ENCODE measurements around the gene AQP9.
"Not testable (repeated sequence)": the region's sequence is repeated elsewhere in the genome, so short reads cannot be mapped to it uniquely, and the experiment has no call there.

AQP9 gene, protein sequence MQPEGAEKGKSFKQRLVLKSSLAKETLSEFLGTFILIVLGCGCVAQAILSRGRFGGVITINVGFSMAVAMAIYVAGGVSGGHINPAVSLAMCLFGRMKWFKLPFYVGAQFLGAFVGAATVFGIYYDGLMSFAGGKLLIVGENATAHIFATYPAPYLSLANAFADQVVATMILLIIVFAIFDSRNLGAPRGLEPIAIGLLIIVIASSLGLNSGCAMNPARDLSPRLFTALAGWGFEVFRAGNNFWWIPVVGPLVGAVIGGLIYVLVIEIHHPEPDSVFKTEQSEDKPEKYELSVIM

GRCh38 chr15:58138106-58138505, at the start of gene AQP9:
Gene AQP9, plus strand, starts transcription at chr15:58138381. Its CDS starts 185 bp downstream, at chr15:58138566.
- no peak for DNase-seq (ENCODE audit: low spot score)

GRCh38 chr15:58095415-58095814, 42.8 kb upstream of the AQP9 start:
- DNase-seq (ENCODE audit: low spot score), result no peak

GRCh38 chr15:58096529-58097084, 41.6 kb upstream of the AQP9 start:
- no peak for DNase-seq (ENCODE audit: low spot score)

DNA sequence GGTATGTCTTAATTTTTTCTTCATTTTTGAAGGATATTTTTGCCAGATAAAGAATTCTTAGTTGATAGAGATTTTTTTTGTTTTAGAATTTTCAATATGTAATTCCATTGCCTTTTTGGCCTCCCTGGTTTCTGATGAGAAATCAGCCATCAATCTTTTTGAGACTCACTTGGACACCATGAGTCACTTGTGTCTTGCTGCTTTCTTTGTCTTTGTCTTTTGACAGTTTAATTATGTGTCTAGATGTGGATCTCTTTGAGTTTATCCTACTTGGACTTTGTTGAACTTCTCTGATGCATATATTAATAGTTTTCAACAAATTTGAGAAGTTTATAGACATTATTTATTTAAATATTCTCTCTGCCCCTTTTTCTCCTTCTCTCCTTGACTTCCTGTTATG, 34.7 kb upstream of the AQP9 start:
- DNase-seq (ENCODE audit: low spot score), result no peak

GRCh38 chr15:58108117-58108516, 30.1 kb upstream of the AQP9 start:
- DNase-seq (ENCODE audit: low spot score), result no peak

DNA sequence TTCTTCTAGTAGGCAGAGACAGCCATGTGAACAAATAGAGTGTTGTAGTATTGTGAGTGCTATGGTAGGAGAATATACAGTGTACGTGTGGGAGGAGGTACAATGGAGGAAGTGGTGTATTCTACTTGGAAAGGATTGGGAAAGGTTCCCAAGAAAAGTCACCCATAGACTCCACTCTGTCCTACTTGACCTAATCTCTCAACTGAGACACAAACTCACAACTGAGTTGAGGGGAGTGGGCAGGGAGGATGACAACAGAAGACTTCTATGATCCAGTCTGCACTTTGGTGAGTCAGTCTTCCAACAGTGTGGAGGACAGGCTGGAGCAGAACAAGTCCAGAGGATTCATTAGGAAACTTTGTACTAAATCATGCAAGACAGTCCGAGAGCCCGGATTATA, 28.8 kb upstream of the AQP9 start:
- no peak for DNase-seq (ENCODE audit: low spot score)

GRCh38 chr15:58110999-58111717, 27.0 kb upstream of the AQP9 start:
- no peak for DNase-seq (ENCODE audit: low spot score)

GRCh38 chr15:58111718-58112104, 26.5 kb upstream of the AQP9 start:
- DNase-seq (ENCODE audit: low spot score), result no peak

GRCh38 chr15:58113358-58113757, 24.8 kb upstream of the AQP9 start:
- DNase-seq (ENCODE audit: low spot score), result not testable (repeated sequence)

DNA sequence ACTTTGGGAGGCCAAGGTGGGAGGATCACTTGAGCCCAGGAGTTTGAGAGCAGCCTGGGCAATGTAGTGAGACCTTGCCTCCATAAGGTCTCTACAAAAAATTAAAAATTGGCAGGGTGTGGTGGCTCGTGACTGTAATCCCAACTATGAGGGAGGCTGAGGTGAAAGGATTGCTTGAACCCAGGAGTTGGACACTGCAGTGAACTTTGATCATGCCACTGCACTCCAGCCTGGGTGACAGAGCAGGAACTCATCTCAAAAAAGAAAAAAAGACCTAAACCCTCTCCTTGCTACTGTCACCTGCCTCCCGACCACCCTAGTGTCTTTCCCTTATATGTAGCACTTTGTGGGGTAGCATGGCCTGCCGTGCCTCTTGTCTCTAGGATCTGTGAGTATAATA, 23.8 kb upstream of the AQP9 start:
- no peak for DNase-seq (ENCODE audit: low spot score)

GRCh38 chr15:58114812-58115211, 23.4 kb upstream of the AQP9 start:
- no peak for DNase-seq (ENCODE audit: low spot score)

- no peak for DNase-seq (ENCODE audit: low spot score)
Measured at GRCh38 chr15:58115692-58116091, 22.5 kb upstream of the AQP9 start.

GRCh38 chr15:58117619-58118018, 20.6 kb upstream of the AQP9 start:
- no peak for DNase-seq (ENCODE audit: low spot score)

DNA sequence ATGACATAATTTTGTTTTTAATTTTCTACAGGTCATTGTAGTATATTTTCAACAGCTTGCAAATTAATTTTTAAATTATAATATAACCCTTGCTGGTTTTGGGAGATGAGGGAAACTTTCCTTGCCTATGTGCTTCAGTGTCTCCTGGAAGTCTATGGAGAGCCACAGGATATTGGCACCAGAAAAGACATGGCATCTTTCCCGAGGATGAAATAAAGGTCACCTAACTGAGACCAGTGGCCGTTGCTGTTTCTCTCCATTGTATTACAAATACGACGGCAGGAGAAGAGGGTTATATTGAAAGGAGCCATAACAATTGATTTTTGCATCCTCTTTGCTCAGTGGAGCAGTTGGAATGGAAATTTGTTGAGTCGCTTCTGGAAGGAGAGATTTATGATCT, 19.9 kb upstream of the AQP9 start:
- DNase-seq (ENCODE audit: low spot score), result no peak

GRCh38 chr15:58119016-58119415, 19.2 kb upstream of the AQP9 start:
- no peak for DNase-seq (ENCODE audit: low spot score)

DNA sequence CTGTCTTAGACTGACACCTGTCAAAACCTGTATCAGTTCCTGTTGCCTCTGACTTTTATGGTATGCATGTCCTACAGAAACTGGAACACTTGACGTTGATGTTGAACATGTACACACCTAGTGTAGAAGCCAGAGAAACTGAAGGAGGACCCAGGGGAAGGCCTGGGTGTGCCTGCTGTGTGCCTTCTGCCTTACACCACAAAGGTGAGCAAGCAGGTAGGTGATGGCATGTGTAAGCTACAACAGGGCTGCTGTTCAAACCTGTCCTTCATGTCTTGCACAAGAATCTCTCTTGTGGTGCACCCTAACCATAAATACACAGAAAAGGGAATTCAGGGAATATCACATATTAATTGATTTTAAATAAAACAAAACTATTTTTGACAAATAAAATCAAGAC, 13.6 kb upstream of the AQP9 start:
- DNase-seq (ENCODE audit: low spot score), result no peak

- DNase-seq (ENCODE audit: low spot score), result no peak
Measured at GRCh38 chr15:58125333-58125732, 12.8 kb upstream of the AQP9 start.

- DNase-seq (ENCODE audit: low spot score), result no peak
Measured at GRCh38 chr15:58134886-58135285, 3.3 kb upstream of the AQP9 start.

DNA sequence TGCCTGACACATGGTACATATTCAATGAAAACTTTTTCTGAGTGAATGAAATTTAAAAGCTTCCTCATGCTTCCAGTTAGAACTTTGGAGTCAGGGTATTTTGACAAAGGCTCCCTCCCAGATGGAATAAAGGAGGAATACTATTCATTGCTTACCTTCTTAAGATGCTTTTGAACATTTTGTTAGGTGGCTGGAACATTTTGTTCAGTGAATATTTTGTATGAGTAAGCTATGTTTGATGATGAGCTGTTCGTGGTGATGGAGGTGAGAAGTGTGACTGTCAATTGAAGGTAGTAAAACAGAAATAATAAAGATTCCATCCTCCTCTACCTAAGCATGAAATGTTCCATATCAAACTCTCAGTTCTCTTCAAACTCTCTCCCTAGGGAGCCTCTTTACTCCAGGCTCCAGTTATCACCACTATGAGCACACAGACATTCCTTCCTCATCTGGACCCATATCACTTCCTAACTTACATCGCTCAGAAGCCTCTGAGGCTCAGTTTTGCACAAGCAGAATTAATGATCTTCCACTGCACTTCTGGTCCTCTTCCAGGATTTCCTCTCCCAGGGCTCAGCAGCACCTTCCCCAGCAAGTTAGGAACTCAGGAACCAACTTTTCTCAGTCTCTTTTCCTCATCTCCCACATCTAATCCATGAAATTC, 2.5 kb upstream of the AQP9 start:
- no peak for DNase-seq (ENCODE audit: low spot score)

DNA sequence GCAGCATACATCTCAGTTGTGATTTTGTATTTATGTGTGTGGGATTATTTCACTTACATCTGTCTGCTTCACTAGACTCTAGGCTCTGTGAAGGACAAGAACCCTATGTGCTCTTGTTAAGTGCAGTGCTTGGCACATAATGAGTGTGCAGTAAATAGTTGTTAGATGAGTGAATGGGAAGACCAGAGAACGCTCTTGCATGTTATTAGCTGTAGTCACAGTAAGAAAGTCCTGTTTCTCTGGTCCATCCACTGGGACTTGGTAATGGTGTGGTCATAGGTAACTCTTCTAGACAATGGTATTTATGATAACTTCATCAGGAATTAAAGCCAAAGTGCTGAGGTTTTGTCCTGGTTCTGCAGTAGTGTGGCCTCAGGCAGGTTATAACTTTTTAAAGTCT, 1.4 kb upstream of the AQP9 start:
- no peak for DNase-seq (ENCODE audit: low spot score)

- DNase-seq (ENCODE audit: low spot score), result no peak
Measured at GRCh38 chr15:58137686-58138085, 495 bp upstream of the AQP9 start.

DNA sequence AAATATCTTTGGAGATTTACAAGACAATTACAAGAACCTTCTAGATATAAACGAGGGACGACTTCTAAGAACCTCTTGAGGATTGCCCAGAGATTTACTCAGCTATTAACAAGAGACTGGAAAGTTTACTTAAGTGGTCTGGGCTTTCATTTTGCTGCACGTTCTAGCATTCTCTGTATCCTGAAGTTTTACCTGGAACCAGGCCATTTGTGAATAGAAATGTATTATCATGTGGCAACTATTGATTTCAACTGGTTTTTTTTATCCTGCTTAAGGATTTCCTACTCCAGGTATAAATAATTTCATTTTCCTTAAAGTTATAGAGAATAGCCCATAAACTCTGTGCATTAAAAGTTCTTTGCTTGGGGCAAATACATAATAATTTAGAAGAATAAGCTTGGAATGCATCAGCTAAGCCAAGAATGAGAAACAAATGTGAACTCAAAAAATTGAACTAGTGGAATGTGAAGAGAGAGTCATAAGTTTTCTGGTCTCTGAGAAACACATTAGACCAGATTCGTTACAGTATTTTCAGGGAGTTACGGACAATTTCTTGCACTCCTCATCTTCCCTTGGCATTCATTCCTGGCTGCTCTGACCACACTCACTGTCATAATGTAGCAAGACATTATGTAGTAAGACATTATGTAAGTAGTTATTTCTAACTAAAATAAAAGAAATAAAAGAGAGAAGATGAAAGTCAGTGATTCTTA, 1.3 kb downstream of the AQP9 start:
- DNase-seq (ENCODE audit: low spot score), result no peak

Measured in CD4-positive, alpha-beta T cell treated with Interleukin-15 for 4 hours (primary cell).